GM19193 (cell line): ENCODE data around the gene DOCK3.

Experiments used
- POLR2A ChIP-seq: IDR thresholded peaks from 4 replicates; pipeline ENCODE4 v1.6.1; 2011; ENCODE audit not compliant: insufficient read depth, insufficient read length; ENCODE audit errors: extremely low read depth

The DOCK3 gene

DNA sequence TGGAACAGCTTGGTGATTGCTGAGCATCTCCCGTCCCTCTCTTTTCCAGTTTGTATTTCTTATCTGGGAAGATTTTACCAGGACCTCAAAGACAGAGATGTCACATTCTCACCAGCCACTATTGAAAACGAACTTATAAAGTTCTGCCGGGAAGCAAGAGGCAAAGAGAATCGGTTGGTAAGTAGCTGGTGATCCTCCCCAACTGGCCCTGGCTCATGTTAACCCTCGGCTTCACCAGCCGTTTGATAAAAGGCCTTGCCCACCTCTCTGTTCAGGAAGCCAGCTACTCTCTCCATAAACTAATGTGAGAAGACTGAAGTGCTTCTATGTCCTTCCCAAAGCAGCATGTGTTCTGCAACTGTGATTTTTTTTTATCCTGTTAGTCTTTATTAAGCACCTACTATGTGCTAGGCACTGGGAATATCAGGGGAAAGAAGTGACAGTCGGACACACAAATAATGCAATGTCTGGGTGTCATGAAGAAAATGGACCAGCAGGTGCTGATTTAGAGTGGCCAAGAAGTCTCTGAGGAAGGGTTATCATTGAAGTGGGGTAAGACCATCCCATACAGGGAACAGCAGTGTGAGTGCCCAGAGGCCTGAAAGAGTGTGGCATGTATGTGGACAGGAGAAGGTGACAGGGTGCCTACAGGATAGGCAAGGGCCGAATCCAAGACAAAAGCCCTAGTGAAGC lies 711.6 kb downstream of the DOCK3 start:
- TF ChIP-seq POLR2A: no peak

- no peak for TF ChIP-seq POLR2A
These were observed 712.1 kb downstream of the DOCK3 start for GRCh38 chr3:51386852-51387229.

GRCh38 chr3:51388286-51389029 lies 713.7 kb downstream of the DOCK3 start:
- no peak for TF ChIP-seq POLR2A

DNA sequence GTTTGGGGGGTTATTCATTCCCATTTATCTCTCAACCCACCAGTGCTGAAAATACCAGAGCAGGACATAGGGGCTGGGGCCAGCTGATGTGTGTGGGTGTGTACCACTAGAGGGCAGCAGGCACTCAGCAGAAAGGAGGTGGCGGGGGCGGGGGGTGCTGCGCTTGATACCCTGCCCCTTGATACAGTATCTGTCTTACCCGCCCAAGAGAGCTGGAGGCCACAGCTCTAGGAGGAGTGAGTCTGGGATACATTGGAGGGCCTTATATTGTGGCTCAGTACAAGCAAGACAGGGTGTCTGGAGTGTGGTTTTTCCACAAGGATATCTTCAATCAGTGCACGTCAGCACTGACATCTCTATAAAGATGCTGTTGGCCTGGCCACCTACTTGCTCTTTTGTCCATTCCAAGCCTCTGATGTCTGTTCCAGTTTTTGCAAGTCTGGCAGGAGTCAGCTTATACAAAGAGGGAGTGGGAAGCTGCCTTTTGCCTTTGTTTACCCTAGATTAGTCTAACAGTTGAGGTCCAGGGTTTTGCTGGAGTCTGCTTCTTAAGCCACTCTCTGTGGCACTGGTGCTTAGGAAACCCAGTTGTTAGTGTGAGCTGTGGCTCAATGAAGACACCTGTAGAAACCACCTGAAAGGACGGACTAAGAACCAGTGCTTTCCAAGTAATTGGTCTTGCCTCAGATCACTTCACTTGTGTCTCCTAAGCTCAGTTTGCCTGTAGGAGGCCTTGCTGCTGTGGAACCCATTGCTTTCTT lies 714.9 kb downstream of the DOCK3 start:
- TF ChIP-seq POLR2A: peak; percentile 19

- no peak for TF ChIP-seq POLR2A
These were observed 715.7 kb downstream of the DOCK3 start for GRCh38 chr3:51390246-51391074.

- peak; percentile 86 for TF ChIP-seq POLR2A
These were observed 716.4 kb downstream of the DOCK3 start, which contains the start of gene RBM15B for GRCh38 chr3:51391075-51391565. Gene RBM15B, plus strand, starts transcription at chr3:51391285. Its CDS starts 115 bp downstream, at chr3:51391400.

- no peak for TF ChIP-seq POLR2A
These were observed 717.0 kb downstream of the DOCK3 start for GRCh38 chr3:51391566-51392354.

- no peak for TF ChIP-seq POLR2A
These were observed 717.8 kb downstream of the DOCK3 start for GRCh38 chr3:51392355-51393133.

DNA sequence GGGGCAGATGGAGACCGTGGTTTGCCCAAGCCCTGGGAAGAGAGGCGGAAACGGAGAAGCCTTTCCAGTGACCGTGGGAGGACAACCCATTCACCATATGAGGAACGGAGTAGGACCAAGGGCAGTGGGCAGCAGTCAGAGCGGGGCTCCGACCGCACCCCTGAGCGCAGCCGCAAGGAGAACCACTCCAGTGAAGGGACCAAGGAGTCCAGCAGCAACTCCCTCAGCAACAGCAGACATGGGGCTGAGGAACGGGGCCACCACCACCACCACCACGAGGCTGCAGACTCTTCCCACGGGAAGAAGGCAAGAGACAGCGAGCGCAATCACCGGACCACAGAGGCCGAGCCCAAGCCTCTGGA lies 718.4 kb downstream of the DOCK3 start:
- TF ChIP-seq POLR2A: no peak

GRCh38 chr3:51393564-51393963 lies 718.8 kb downstream of the DOCK3 start:
- TF ChIP-seq POLR2A: no peak

GRCh38 chr3:51394541-51394940 lies 719.8 kb downstream of the DOCK3 start:
- no peak for TF ChIP-seq POLR2A

DNA sequence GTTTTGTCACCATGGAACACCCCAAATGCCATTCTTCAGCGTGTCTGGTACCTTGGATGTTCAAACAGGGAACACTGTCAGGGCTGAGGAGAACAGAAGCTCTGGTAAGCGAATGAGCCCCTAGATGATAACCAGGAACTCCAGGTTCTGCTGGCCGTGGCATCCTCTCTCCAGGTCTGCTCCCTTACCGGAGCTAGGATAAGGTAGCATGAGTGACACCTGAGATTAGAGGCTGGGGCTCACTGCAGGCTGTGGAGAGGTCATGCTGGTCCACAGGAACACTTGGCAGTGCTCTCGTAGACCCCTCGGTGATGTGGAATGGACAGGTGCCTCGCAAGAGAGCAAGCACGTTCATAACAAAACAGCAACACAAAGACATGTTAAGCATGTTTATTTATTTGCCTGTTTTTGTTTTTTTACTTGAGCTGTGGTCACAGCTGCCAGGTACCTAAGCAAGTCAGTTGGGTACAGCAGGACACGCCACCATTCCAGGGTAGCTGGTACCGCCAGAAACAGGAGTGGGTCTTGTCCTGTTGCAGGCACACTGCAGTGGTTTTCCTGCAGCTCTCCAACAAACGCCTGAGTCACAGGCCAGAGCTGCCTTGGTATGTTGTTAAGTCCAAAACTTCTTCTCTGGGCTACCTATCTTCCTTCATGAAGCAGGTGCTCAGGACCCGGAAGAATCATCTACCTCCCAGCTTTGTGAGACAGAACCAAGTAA lies 720.9 kb downstream of the DOCK3 start:
- TF ChIP-seq POLR2A: no peak
